Astrocyte (in vitro differentiated cells and primary cell): ENCODE data around the gene NKAP. TPM values are rescaled to one million over a fixed set of nuclear protein-coding genes. Genes with fewer than 3 reads are reported as not detected.

ENCODE experiments used
- DNase-seq: peaks from one replicate; pipeline ENCODE4 v3.0.0-alpha.2; 2010; ENCODE audit warnings: low read depth
- FAIRE-seq: peaks from 2 replicates; lab custom pipeline; 2011; peaks lifted over from hg19 to GRCh38; lab: Jason Lieb, UNC
- H2AFZ ChIP-seq: 2 replicates; pipeline ENCODE4 v1.6.0; 2012; ENCODE audit warnings: low read depth, low read length, inconsistent platforms
- H3K27ac ChIP-seq: 2 replicates; pipeline ENCODE4 v1.5.1; 2011; ENCODE audit warnings: low read depth, low read length, inconsistent platforms
- H3K27me3 ChIP-seq: 2 replicates; pipeline ENCODE4 v1.6.0; 2011; ENCODE audit warnings: low read length, inconsistent platforms; ENCODE audit not compliant: insufficient read depth
- H3K36me3 ChIP-seq: 2 replicates; pipeline ENCODE4 v1.5.1; 2011; ENCODE audit warnings: low read length, inconsistent platforms; ENCODE audit not compliant: insufficient read depth
- H3K4me1 ChIP-seq: 2 replicates; pipeline ENCODE4 v1.5.1; 2011; ENCODE audit warnings: low read length, inconsistent platforms; ENCODE audit not compliant: insufficient read depth
- H3K4me2 ChIP-seq: 2 replicates; pipeline ENCODE4 v1.6.0; 2012; ENCODE audit warnings: low read length, inconsistent platforms
- H3K4me3 ChIP-seq: 2 replicates; pipeline ENCODE4 v1.5.1; 2011; ENCODE audit warnings: low read depth, mild to moderate bottlenecking, low read length, inconsistent platforms; ENCODE audit not compliant: insufficient read depth
- H3K79me2 ChIP-seq: 2 replicates; pipeline ENCODE4 v1.6.0; 2012; ENCODE audit warnings: mild to moderate bottlenecking, low read length, inconsistent platforms; ENCODE audit not compliant: insufficient read depth
- H3K9ac ChIP-seq: 2 replicates; pipeline ENCODE4 v1.6.0; 2012; ENCODE audit warnings: mild to moderate bottlenecking, low read length, inconsistent platforms
- H3K9me3 ChIP-seq: 2 replicates; pipeline ENCODE4 v1.5.1; 2012; ENCODE audit warnings: low read depth, mild to moderate bottlenecking, low read length, inconsistent platforms; ENCODE audit not compliant: insufficient read depth
- H4K20me1 ChIP-seq: 2 replicates; pipeline ENCODE4 v1.6.0; 2012; ENCODE audit warnings: low read length, inconsistent platforms; ENCODE audit not compliant: insufficient read depth
- H3K27ac Mint-ChIP-seq: one replicate; pipeline ENCODE4 v1.8.0; 2021; ENCODE audit warnings: mild to moderate bottlenecking, mixed read lengths; ENCODE audit not compliant: unreplicated experiment
- H3K27me3 Mint-ChIP-seq: one replicate; pipeline ENCODE4 v1.8.0; 2021; ENCODE audit warnings: low read depth, mixed read lengths; ENCODE audit not compliant: unreplicated experiment
- H3K36me3 Mint-ChIP-seq: one replicate; pipeline ENCODE4 v1.8.0; 2021; ENCODE audit warnings: low read depth, mixed read lengths; ENCODE audit not compliant: unreplicated experiment
- H3K4me1 Mint-ChIP-seq: one replicate; pipeline ENCODE4 v1.8.0; 2021; ENCODE audit warnings: low read depth, mixed read lengths; ENCODE audit not compliant: unreplicated experiment
- H3K4me3 Mint-ChIP-seq: one replicate; pipeline ENCODE4 v1.8.0; 2021; ENCODE audit warnings: mild to moderate bottlenecking, moderate library complexity, mixed read lengths; ENCODE audit not compliant: unreplicated experiment
- H3K9me3 Mint-ChIP-seq: one replicate; pipeline ENCODE4 v1.8.0; 2021; ENCODE audit warnings: mild to moderate bottlenecking, mixed read lengths; ENCODE audit not compliant: unreplicated experiment
- EZH2 ChIP-seq: IDR thresholded peaks from 2 replicates; pipeline ENCODE4 v1.6.1; 2012; ENCODE audit warnings: mild to moderate bottlenecking, low read length, inconsistent platforms; ENCODE audit not compliant: insufficient read depth
- total RNA-seq: library from RNA; stranded (reverse); gene quantifications from 2 replicates; pipeline ENCODE4 v1.2.1, GENCODE V29; 2021
- TF ChIP-seq, protein P1 (sequence below): IDR thresholded peaks from 2 replicates; pipeline ENCODE4 v1.5.1; 2011; ENCODE audit warnings: low read depth, mild to moderate bottlenecking, inconsistent platforms, low read length, moderate library complexity; ENCODE audit not compliant: insufficient read depth

Gene NKAP
- total RNA-seq, 1 donor from 2014 or later = 7.1 TPM

DNA sequence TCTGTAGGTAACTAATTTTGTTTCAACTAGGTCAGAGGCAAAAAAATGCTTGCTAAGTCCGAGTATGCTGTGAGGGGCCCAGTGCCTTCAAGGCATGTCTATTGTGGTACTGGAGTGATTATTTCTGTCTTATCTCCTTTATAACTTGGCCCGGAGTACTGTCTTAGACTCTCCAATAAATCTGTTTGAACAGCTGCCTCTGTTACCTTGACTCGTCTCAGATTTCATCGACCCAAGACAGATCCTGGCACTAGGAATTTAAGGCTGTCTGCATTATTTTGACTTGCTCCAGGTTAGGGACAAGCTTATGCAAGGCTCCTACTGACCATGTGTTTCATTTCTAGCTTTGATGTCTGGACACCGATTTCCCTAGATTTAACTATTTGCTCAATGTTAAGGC is 41.1 kb upstream of the NKAP start:
- Histone ChIP-seq H3K27ac (no peak overlapping the region), H3K9ac (no peak overlapping the region), H3K4me1 (no peaks in the 10 kb centered on the region), H2AFZ (no peak overlapping the region), H3K9me3 (no peaks in the 10 kb centered on the region), H3K4me2 (no peak overlapping the region), H3K27me3 (peaks cover 4% of the 10 kb centered on the region), H3K4me3 (no peak overlapping the region), H4K20me1 (no peaks in the 10 kb centered on the region), H3K79me2 (no peaks in the 10 kb centered on the region), H3K36me3 (no peaks in the 10 kb centered on the region)
- Mint-ChIP-seq H3K4me1 (no peaks in the 10 kb centered on the region), H3K36me3 (no peaks in the 10 kb centered on the region), H3K4me3 (no peak overlapping the region), H3K9me3 (no peaks in the 10 kb centered on the region), H3K27ac (no peak overlapping the region), H3K27me3 (peaks cover 30% of the 10 kb centered on the region)
- TF ChIP-seq, protein P1, sequence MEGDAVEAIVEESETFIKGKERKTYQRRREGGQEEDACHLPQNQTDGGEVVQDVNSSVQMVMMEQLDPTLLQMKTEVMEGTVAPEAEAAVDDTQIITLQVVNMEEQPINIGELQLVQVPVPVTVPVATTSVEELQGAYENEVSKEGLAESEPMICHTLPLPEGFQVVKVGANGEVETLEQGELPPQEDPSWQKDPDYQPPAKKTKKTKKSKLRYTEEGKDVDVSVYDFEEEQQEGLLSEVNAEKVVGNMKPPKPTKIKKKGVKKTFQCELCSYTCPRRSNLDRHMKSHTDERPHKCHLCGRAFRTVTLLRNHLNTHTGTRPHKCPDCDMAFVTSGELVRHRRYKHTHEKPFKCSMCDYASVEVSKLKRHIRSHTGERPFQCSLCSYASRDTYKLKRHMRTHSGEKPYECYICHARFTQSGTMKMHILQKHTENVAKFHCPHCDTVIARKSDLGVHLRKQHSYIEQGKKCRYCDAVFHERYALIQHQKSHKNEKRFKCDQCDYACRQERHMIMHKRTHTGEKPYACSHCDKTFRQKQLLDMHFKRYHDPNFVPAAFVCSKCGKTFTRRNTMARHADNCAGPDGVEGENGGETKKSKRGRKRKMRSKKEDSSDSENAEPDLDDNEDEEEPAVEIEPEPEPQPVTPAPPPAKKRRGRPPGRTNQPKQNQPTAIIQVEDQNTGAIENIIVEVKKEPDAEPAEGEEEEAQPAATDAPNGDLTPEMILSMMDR = no peak
- no peak for TF ChIP-seq EZH2
- FAIRE-seq (no peak), DNase-seq (no peak)

DNA sequence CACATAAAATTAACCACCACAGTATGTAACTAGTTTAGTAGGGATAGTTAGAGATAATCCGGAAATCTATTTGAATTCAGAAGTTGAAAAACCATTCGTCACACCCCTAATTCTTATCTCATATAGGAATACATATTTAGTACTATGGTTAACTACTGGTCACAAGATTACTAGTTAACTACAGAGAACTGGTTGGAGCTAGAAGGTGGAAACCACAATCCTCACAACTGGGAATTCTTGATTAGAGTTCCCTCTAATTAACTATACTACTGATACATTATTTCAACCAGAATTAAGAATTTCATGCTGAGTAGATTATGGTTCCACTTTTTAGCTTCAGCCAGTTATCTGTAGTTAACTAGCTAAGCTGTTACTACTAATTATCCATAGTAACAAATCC is 39.9 kb upstream of the NKAP start:
- TF ChIP-seq, protein P1 = no peak
- no peak for TF ChIP-seq EZH2

DNA sequence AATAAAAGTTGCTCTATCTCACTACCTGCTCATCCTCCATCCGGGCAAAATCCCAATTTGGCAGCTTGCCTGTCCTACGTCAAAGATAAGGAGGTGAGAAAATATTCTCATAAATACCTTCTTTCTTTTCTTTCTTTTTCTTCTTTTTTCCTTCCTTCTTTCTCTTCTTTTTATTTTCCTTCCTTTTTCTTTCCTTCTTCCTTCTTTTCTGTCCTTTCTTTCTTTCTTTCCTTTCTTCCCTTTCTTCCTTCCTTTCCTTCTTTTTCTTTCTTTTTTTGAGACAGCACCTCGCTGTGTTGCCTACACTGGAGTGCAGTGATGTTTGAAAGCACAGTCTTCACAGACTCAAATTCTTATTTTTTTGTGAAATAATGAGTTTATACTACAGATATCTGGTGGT is 38.6 kb upstream of the NKAP start:
- FAIRE-seq (no peak), DNase-seq (no peak)
- TF ChIP-seq, protein P1 = no peak
- TF ChIP-seq EZH2 = no peak
- Mint-ChIP-seq H3K4me1 (no peaks in the 10 kb centered on the region), H3K9me3 (no peaks in the 10 kb centered on the region), H3K36me3 (no peaks in the 10 kb centered on the region), H3K4me3 (no peak overlapping the region), H3K27ac (no peak overlapping the region), H3K27me3 (peaks cover 17% of the 10 kb centered on the region)
- H3K36me3 ChIP-seq = no peaks in the 10 kb centered on the region
- no peaks in the 10 kb centered on the region for H3K79me2 ChIP-seq
- H3K9me3 ChIP-seq = no peaks in the 10 kb centered on the region
- no peak overlapping the region for H3K27ac ChIP-seq
- no peaks in the 10 kb centered on the region for H3K4me1 ChIP-seq
- no peak overlapping the region for H3K4me3 ChIP-seq
- H4K20me1 ChIP-seq = no peaks in the 10 kb centered on the region
- no peaks in the 10 kb centered on the region for H3K27me3 ChIP-seq
- H3K4me2 ChIP-seq = no peak overlapping the region
- H3K9ac ChIP-seq = no peak overlapping the region
- no peak overlapping the region for H2AFZ ChIP-seq

More for the DNA sequence above, 39.9 kb upstream of the NKAP start:
- no peaks in the 10 kb centered on the region for H3K4me1 Mint-ChIP-seq
- no peak overlapping the region for H3K27ac ChIP-seq
- FAIRE-seq (peak; percentile 85), DNase-seq (no peak)
- peaks cover 2% of the 10 kb centered on the region for H3K27me3 ChIP-seq
- H3K4me3 ChIP-seq = no peak overlapping the region
- no peak overlapping the region for H3K9ac ChIP-seq
- H3K36me3 ChIP-seq = no peaks in the 10 kb centered on the region
- H3K27me3 Mint-ChIP-seq = peaks cover 22% of the 10 kb centered on the region
- no peaks in the 10 kb centered on the region for H3K9me3 ChIP-seq
- H2AFZ ChIP-seq = no peak overlapping the region
- H3K79me2 ChIP-seq = no peaks in the 10 kb centered on the region
- no peak overlapping the region for H3K27ac Mint-ChIP-seq
- H3K4me3 Mint-ChIP-seq = no peak overlapping the region
- no peaks in the 10 kb centered on the region for H3K9me3 Mint-ChIP-seq
- no peaks in the 10 kb centered on the region for H3K36me3 Mint-ChIP-seq
- H3K4me2 ChIP-seq = no peak overlapping the region
- no peaks in the 10 kb centered on the region for H3K4me1 ChIP-seq
- H4K20me1 ChIP-seq = no peaks in the 10 kb centered on the region
